Gastrocnemius medialis (tissue), 4 donors: Measurements from ENCODE around the gene INPP5A.

ENCODE experiments used
- POLR2A ChIP-seq, 2 donors: fragments of 450-650 bp; IDR thresholded peaks; one replicate each; pipeline ENCODE4 v1.6.1; 2017; ENCODE audit warnings: antibody characterized with exemption in 2 of 2, mild to moderate bottlenecking in 2 of 2, moderate library complexity in 2 of 2
- TF ChIP-seq, protein P1 (sequence below), 5 experiments: fragments of 450-650 bp in 3 of 5; fragments of 200-600 bp in 2 of 5; sonication (generic) in 2 of 5; IDR thresholded peaks in 4 of 5; conservative IDR thresholded peaks in 1 of 5; 1 replicate in 4 of 5; 2 replicates in 1 of 5; pipeline ENCODE4 v1.5.1; 2016 to 2019; ENCODE audit warnings: antibody characterized with exemption in 5 of 5, mild to moderate bottlenecking in 3 of 5, moderate library complexity in 3 of 5

DNA sequence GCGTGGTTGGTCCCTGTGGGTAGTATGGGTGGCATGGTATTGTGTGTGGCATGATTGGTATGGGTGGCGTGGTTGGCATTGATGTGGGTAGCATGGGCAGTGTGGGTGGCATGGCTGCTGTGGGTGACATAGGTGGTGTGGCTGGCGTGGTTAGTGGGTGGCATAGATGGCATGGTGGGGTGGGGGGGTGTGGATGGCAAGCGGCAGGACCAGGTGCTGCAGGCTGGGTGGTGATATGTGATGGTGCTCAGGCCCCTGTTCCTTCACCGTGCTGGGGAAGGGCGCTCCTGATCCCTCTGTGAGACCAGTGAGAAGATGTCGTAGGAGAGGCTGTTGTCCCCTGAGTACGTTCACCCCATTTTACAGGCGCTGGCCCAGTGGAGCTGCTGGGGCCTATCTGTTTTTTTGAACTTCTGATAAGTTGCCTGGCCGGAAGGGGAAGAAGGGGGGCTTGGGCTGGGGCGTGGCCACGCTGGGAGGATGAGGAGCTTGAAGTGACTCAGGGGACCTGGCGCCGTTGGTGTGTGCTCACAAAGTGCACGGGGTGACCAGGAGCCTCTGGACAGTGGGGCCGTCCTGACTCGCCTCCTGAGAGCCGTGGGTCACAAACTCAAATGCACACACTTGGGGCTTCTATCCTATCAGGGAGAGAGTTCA lies 17.5 kb downstream of the INPP5A start:
- TF ChIP-seq POLR2A (IDR thresholded peaks at IDR 0.05) = no peak
- TF ChIP-seq, protein P1, sequence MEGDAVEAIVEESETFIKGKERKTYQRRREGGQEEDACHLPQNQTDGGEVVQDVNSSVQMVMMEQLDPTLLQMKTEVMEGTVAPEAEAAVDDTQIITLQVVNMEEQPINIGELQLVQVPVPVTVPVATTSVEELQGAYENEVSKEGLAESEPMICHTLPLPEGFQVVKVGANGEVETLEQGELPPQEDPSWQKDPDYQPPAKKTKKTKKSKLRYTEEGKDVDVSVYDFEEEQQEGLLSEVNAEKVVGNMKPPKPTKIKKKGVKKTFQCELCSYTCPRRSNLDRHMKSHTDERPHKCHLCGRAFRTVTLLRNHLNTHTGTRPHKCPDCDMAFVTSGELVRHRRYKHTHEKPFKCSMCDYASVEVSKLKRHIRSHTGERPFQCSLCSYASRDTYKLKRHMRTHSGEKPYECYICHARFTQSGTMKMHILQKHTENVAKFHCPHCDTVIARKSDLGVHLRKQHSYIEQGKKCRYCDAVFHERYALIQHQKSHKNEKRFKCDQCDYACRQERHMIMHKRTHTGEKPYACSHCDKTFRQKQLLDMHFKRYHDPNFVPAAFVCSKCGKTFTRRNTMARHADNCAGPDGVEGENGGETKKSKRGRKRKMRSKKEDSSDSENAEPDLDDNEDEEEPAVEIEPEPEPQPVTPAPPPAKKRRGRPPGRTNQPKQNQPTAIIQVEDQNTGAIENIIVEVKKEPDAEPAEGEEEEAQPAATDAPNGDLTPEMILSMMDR (IDR thresholded peaks at IDR 0.05 in 4 of 5, conservative IDR thresholded peaks at IDR 0.05 in 1 of 5) = no peak
